AML-193 (cell line): ENCODE results near the gene BEST4.
"Not testable (repeated sequence)": the region's sequence is repeated elsewhere in the genome, so short reads cannot be mapped to it uniquely, and the experiment has no call there.

Experiments
- DNase-seq, 2 experiments: peaks; one replicate each; lab custom pipeline; 2025; lab: John Stamatoyannopoulos, UW

BEST4 gene

DNA sequence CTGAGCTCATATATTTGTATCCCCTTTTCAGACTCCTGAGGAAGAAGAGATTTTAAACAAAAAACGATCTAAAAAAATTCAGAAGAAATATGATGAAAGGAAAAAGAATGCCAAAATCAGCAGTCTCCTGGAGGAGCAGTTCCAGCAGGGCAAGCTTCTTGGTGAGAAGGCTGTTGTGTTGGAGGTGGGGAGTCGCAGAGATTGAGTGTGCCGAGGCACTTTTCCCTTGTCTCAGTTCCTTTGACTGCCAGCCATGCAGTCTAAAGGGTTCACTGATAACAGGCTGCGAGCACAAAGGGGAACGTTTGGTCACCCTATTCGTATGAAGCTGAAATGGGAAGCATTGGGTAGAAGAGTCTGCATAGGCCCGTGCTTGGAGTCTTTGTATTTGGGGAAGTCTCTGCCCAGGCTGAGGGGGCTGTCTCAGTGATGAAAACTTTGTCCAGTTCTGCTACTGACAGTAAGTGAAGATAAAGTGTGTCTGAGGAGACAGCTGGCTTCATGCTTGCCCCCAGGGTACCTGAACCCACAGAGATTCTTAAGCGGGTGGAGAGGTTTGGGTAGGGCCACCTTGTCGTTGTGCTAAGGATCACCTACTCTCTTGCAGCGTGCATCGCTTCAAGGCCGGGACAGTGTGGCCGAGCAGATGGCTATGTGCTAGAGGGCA lies 9.9 kb downstream of the BEST4 start:
- DNase-seq: peak; percentile 40 to 53

DNA sequence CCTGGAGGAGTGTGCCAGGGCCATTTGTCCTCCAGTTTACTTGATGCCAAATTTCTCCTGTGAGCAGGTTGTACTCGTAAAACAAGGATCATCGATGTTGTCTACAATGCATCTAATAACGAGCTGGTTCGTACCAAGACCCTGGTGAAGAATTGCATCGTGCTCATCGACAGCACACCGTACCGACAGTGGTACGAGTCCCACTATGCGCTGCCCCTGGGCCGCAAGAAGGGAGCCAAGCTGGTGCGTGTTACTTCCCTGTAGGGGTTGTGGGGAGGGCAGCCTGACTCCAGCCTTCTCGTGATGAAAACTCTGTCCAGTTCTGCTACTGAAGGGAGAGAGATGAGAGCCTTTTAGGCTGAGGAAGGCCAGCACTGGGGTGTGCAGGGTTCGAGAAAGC lies 10.4 kb downstream of the BEST4 start:
- no peak for DNase-seq

DNA sequence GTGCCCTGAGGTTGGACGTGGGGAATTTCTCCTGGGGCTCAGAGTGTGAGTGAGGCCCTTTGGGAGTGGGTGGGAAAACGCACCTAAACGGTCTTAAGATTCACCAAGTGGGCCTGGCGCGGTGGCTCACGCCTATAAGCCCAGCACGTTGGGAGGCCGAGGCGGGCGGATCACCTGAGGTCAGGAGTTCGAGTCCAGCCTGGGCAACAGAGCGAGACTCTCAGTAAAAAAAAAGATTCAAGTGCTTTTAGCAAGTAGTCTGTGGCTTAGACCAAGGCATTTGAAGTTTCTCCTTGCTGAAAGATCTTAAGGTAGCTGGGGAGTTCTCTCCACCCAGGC lies 11.3 kb downstream of the BEST4 start:
- no peak for DNase-seq

- DNase-seq: peak in 1 of 2 experiments; percentile 16
Observed at GRCh38 chr1:44775930-44776729, 11.8 kb downstream of the BEST4 start.

GRCh38 chr1:44775078-44775929 lies 12.7 kb downstream of the BEST4 start, which contains the start of gene RPS8:
Gene RPS8, plus strand, starts transcription at chr1:44775540. Its CDS starts 57 bp downstream, at chr1:44775597.
- peak; percentile 84 to 88 for DNase-seq

GRCh38 chr1:44766421-44766820 lies 21.5 kb downstream of the BEST4 start:
- not testable (repeated sequence) for DNase-seq

DNA sequence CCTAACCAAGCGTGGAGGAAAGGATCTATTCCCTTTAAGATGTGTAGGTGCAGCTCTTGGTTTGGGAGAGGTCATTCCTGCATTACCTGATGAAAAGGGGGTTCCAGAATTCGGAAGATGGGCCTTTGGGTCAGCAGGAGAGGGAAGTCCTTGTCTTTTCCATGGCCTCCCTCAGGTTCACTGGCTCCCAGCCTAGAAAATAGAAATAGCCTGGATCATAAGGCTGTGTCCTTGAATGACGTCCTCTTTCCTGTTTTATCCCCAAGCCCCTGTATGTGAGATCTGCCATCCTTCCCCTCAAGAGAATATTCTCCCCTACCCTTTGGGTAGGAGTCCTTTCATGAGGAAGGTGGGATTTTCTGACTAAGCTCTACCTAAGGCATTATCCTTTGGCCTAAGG lies 27.1 kb downstream of the BEST4 start:
- no peak for DNase-seq

DNA sequence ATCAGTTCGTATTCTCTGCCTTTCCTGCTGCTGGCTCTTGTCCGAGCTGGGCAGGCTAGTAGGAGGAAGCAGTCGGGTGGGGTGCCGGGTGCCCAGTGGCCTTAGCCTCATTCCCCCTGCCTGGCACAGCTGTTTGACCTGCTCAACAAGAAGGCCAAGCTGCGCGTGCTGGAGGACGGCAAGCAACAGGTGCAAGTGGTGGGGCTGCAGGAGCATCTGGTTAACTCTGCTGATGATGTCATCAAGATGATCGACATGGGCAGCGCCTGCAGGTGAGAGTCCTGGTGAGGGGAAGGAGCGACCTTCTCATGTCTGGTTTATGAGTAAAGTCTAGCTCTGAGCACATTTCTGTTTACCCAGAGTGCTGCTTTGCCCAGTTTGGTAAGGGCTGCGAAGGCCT lies 28.9 kb downstream of the BEST4 start:
- no peak for DNase-seq

DNA sequence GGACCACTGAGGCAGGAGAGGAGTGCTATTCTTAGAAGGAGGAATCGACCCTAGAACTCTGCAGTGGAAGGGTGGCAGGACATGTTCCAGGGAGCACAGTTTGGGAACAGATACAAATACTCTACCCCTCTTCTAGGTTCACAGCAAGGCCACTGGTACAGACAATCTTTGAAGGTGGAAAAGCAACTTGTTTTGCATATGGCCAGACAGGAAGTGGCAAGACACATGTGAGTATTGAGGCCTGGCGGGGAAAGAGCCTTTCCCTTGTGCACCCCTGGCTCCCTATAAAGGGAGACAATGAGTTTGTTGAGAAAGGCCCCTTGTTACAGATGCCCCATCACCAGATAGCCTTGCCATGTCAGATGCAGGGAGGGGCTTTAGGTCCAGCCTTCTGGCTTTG lies 30.6 kb downstream of the BEST4 start:
- no peak for DNase-seq

- no peak for DNase-seq
Observed at GRCh38 chr1:44747878-44748277, 40.1 kb downstream of the BEST4 start.

DNA sequence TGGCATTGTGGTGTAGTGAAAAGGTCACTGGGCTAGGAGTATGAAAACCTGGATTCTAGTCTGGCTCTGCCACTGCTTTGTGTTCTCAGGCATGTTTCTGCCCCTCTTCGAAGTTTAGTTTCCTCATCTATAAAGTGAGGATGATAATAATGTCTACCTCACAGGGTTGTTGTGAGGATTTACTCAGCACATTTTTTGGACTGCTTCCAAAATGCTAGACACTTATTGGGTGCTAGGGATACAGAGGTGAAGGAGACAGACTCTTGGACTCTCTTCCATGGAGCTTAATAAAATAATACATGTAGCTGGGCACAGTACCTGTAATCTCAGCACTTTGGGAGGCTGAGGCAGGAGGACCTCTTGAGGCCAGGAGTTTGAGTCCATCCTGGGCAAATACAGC lies 44.8 kb downstream of the BEST4 start:
- DNase-seq: no peak

GRCh38 chr1:44740179-44740617 lies 47.8 kb downstream of the BEST4 start:
- DNase-seq: no peak

DNA sequence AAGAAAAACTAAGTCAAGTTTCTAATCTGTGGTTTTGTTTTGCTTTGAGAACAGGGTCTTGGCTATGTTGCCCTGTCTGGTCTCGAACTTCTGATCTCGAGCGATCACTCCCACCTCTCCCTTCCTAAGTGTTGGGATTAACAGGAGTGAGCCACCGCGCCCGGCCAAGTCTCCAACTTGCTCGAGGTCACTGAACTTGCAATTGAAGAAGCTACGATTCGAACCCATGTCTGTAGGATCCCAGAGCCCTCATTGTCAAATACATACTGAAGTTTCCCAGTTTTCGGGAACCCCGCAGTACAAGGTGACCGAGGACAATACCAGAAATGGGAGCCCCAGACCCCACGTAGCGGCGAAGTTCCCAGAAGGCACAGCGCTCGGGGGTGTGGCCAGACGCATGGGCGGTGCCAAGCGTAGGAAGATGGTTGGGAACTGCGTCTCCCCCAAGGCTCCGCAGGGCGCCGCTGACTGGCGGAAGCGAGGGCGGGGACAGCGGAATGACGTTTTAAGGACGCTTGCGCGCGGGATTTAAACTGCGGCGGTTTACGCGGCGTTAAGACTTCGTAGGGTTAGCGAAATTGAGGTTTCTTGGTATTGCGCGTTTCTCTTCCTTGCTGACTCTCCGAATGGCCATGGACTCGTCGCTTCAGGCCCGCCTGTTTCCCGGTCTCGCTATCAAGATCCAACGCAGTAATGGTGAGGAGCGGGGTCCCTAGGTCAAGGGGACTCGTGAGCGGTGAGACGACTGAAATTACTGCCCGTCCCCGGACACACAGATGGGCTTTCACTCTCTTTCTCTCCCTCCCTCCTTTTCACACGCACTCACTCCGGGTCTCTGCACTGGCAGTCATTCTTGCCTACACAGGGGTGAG lies 48.4 kb downstream of the BEST4 start, which contains the start of gene KIF2C:
Gene KIF2C (plus strand): TSS at position 531 of the 872 bp plus-strand sequence. CDS start 96 bp downstream, at position 627.
- DNase-seq: peak; percentile 95 to 97

- not testable (repeated sequence) for DNase-seq
Observed at GRCh38 chr1:44738953-44739306, 49.0 kb downstream of the BEST4 start.

- DNase-seq: no peak
Observed at GRCh38 chr1:44735992-44736391, 52.0 kb downstream of the BEST4 start.

DNA sequence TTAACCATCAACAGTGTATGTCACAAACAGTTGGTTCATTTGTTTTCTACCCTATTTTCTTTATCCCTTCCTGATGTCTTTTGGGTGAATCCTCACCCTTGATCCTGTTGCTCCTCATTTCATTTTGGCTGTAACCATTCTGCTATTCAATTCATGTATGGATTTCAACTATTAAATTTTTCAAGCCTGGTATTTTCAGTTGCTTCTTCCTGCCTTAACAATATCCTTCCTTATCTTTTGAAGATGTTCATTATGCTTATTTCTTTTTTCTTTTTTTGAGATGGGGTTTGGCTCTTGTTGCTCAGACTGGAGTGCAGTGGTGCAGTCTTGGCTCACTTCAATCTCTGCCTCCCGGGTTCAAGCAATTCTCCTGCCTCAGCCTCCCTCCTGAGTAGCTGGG lies 54.2 kb downstream of the BEST4 start:
- DNase-seq: no peak
